ENCODE measurements around the gene CDC14A.

DNA sequence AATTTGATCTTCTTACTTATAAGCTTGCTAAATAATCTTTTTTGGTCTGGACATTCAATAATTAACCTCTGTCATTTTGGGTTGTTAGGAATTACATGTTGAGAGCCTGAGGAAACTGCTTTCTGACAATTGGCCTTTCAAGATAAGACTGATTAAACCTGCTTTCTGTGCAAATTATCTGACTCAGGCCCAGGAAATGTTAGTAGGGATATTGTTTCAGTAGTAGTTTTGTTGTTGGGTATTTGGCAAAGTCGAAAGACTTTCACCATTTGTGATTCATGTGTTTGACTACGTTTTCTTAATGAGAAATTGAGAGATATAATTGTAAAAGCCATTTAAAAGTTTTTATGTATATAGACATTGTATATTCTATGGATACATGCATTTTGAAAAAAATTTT is 104.6 kb downstream of the CDC14A start:
- TF ChIP-seq, protein P1, sequence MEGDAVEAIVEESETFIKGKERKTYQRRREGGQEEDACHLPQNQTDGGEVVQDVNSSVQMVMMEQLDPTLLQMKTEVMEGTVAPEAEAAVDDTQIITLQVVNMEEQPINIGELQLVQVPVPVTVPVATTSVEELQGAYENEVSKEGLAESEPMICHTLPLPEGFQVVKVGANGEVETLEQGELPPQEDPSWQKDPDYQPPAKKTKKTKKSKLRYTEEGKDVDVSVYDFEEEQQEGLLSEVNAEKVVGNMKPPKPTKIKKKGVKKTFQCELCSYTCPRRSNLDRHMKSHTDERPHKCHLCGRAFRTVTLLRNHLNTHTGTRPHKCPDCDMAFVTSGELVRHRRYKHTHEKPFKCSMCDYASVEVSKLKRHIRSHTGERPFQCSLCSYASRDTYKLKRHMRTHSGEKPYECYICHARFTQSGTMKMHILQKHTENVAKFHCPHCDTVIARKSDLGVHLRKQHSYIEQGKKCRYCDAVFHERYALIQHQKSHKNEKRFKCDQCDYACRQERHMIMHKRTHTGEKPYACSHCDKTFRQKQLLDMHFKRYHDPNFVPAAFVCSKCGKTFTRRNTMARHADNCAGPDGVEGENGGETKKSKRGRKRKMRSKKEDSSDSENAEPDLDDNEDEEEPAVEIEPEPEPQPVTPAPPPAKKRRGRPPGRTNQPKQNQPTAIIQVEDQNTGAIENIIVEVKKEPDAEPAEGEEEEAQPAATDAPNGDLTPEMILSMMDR (IDR thresholded peaks at IDR 0.05; ENCODE audit: insufficient read depth, low read length): no peak
- TF ChIP-seq POLR2AphosphoS5 (IDR thresholded peaks at IDR 0.05; ENCODE audit: low read depth) (no peak), GABPA (IDR thresholded peaks at IDR 0.05; ENCODE audit: low read depth) (no peak)
- TF ChIP-seq, protein P2, sequence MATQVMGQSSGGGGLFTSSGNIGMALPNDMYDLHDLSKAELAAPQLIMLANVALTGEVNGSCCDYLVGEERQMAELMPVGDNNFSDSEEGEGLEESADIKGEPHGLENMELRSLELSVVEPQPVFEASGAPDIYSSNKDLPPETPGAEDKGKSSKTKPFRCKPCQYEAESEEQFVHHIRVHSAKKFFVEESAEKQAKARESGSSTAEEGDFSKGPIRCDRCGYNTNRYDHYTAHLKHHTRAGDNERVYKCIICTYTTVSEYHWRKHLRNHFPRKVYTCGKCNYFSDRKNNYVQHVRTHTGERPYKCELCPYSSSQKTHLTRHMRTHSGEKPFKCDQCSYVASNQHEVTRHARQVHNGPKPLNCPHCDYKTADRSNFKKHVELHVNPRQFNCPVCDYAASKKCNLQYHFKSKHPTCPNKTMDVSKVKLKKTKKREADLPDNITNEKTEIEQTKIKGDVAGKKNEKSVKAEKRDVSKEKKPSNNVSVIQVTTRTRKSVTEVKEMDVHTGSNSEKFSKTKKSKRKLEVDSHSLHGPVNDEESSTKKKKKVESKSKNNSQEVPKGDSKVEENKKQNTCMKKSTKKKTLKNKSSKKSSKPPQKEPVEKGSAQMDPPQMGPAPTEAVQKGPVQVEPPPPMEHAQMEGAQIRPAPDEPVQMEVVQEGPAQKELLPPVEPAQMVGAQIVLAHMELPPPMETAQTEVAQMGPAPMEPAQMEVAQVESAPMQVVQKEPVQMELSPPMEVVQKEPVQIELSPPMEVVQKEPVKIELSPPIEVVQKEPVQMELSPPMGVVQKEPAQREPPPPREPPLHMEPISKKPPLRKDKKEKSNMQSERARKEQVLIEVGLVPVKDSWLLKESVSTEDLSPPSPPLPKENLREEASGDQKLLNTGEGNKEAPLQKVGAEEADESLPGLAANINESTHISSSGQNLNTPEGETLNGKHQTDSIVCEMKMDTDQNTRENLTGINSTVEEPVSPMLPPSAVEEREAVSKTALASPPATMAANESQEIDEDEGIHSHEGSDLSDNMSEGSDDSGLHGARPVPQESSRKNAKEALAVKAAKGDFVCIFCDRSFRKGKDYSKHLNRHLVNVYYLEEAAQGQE (IDR thresholded peaks at IDR 0.05; ENCODE audit: insufficient replicate concordance, low read depth): no peak
